GM19467 (cell line): ENCODE data around the gene ZNF407.
A peak's percentile ranks its signal among the peaks of the same experiment; 100 is the strongest.

ENCODE experiments used
- ATAC-seq: cut with Tn5 transposase; IDR thresholded peaks from one replicate; pipeline ENCODE4 v1.9.1; 2021; ENCODE audit warnings: mild to moderate bottlenecking, moderate library complexity; ENCODE audit not compliant: unreplicated experiment

ZNF407 gene

GRCh38 chr18:74868461-74868860, 270.8 kb downstream of the ZNF407 start:
- ATAC-seq: no peak

- peak; percentile 91 for ATAC-seq
Measured at GRCh38 chr18:74869904-74870863, 272.5 kb downstream of the ZNF407 start.

- no peak for ATAC-seq
Measured at GRCh38 chr18:74870950-74871349, 273.3 kb downstream of the ZNF407 start.

GRCh38 chr18:74873629-74874028, 276.0 kb downstream of the ZNF407 start:
- no peak for ATAC-seq

- no peak for ATAC-seq
Measured at GRCh38 chr18:74874351-74874750, 276.7 kb downstream of the ZNF407 start.

GRCh38 chr18:74876630-74877243, 279.1 kb downstream of the ZNF407 start:
- ATAC-seq: no peak

GRCh38 chr18:74878267-74878666, 280.6 kb downstream of the ZNF407 start:
- no peak for ATAC-seq

GRCh38 chr18:74880706-74881278, 283.1 kb downstream of the ZNF407 start:
- ATAC-seq: no peak

- no peak for ATAC-seq
Measured at GRCh38 chr18:74892066-74892627, 294.5 kb downstream of the ZNF407 start.

GRCh38 chr18:74895686-74896085, 298.0 kb downstream of the ZNF407 start:
- no peak for ATAC-seq

- peak; percentile 72 for ATAC-seq
Measured at GRCh38 chr18:74896390-74896991, 298.8 kb downstream of the ZNF407 start.

- no peak for ATAC-seq
Measured at GRCh38 chr18:74897971-74898657, 300.4 kb downstream of the ZNF407 start.

- no peak for ATAC-seq
Measured at GRCh38 chr18:74898965-74899364, 301.3 kb downstream of the ZNF407 start.

- ATAC-seq: no peak
Measured at GRCh38 chr18:74899554-74899953, 301.9 kb downstream of the ZNF407 start.

GRCh38 chr18:74901362-74902146, 303.9 kb downstream of the ZNF407 start:
- no peak for ATAC-seq

GRCh38 chr18:74902147-74902455, 304.4 kb downstream of the ZNF407 start:
- ATAC-seq: no peak

- no peak for ATAC-seq
Measured at GRCh38 chr18:74905247-74905646, 307.6 kb downstream of the ZNF407 start.

GRCh38 chr18:74906184-74906583, 308.5 kb downstream of the ZNF407 start:
- ATAC-seq: no peak

- no peak for ATAC-seq
Measured at GRCh38 chr18:74914052-74914591, 316.5 kb downstream of the ZNF407 start.

- no peak for ATAC-seq
Measured at GRCh38 chr18:74914648-74915047, 317.0 kb downstream of the ZNF407 start.
